ENCODE data around the gene BCL11B.

- TF ChIP-seq CTCF (IDR thresholded peaks at IDR 0.05) (no peak), POLR2AphosphoS5 (IDR thresholded peaks at IDR 0.05; ENCODE audit: insufficient read depth in 1 of 2, low read depth in 1 of 2) (no peak), POLR2A (IDR thresholded peaks at IDR 0.05) (no peak)
Observed at GRCh38 chr14:99242238-99242637, 29.8 kb downstream of the BCL11B start.

Data from vagina (tissue), 2 donors.